HG03139 (cell line): ENCODE data around the gene ITPKB.
"Not testable (repeated sequence)": the region's sequence is repeated elsewhere in the genome, so short reads cannot be mapped to it uniquely, and the experiment has no call there.

ENCODE experiments used
- ATAC-seq: cut with Tn5 transposase; IDR thresholded peaks from one replicate; pipeline ENCODE4 v1.9.1; 2021; ENCODE audit not compliant: unreplicated experiment

The ITPKB gene

DNA sequence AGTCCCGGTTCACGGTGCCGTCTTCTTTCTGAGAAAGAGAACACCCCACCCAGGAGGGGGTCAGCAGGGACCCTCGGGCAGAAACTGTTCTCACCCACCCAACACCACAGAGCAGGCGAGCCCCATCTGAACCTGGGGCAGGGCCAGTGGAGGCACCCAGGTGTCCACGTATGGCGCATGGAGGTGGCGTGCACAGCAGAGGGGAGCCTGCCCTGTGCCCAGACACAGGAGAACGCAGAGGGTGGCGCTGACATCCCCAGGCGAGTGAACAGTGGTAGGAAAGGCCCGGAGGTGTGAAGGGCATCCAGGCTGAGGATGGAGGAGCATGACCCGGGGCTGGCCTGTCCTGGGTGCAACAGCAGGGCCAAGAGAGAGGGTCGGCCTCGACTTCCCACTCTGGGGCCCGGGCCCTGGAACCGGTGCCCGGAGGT lies 99.4 kb downstream of the ITPKB start:
- ATAC-seq = no peak

DNA sequence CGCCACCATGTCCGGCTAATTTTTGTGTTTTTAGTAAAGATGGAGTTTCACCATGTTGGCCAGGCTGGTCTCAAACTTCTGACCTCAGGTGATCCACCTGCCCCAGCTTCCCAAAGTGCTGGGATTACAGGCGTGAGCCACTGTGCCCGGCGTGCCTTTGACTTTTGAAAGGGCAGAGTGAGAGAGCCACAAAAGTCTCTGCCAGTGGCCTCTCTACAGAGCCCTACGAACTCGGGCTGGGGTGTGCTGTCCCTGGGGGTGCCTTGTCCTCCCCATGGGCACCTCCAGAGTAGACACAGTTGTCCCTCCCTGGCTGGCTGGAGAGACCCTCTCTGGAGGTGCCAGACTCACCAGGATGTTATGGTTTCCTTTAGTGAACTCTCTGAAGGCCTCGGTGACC lies 99.9 kb downstream of the ITPKB start:
- ATAC-seq = not testable (repeated sequence)

DNA sequence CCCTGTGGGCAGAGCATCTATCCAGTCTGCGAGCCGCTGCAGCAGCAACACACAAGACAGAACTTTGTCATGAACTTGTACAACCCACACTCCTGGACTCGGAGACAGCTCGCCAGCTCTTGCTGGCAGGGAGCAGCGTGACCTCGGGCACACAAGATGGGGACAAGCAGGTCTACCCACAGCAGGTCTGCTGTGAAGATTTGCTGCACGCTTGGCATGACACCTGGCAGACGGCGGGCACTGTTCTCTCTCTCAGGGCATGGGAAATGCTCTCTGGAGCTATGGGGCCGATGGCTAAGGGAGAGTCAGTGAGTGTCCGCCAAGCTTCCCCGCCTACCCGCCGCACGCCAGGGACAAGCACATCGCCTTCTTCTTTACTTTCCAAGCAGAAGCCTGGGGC lies 100.5 kb downstream of the ITPKB start:
- no peak for ATAC-seq

DNA sequence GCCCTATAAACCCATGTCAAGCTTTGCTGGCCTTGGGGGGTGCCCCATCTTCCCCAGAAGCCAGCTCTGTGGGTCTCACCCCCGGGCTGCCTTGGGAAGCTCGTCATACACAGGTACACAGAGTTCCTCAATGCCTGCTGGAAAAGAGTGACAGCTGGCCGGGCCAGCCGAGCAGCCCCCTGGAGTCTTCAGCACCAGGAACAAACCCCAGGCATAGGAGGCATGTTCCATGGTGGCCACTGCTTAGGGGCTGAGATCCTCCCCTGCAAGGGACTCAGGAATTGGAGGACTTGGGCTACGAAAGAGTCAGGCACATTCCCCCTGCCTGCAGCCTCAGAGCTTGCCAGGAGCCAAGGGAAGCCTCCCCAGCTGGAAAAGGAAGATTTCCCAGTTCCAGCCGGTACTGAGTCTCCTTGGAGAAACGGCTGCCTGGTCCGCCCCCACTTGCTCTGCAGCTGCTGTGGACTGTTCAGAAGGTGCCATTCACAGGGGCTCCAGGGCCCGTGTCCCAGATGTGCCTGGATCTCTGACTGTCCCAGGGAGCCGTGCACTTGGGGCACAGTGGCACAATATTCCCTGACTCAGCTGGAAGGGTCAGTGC lies 101.0 kb downstream of the ITPKB start:
- no peak for ATAC-seq

DNA sequence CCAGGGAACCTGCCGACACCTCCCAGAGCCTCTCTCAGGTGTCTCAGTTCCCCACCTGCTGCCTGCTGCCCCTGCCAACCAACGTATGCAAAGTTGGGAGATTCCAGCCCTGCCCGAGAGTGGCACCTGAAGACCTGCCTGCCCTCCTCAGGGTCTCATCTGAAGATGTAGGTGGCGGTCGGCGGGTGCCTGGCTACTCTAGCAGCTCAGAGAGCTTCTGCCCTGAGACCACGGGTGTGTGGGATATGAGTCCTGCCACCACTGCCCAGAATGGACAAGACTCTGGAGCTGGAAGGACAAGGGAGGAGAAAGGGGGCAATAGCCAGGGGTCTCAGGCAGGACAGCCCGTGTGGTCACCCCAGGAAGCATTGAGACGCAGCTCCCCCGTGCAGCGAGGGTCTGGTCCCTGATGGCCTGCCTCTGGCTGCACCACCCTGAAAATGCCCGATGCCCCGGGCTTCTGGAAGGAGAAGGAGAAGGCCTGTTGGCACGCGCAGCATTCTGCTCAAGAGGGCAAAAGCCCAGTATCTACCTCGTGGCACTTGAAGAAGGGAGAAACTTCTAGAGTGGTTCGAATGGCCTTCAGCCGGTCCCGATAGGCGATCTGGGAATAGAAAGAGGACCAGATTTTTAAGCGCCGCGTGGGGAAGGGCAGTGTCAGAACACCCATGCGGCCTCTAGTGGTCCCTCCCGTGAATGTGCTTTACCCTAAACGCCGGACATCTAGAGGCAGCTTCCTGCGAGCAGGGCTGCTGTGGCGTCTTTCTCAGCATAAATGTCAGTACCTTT lies 101.7 kb downstream of the ITPKB start:
- ATAC-seq = no peak

DNA sequence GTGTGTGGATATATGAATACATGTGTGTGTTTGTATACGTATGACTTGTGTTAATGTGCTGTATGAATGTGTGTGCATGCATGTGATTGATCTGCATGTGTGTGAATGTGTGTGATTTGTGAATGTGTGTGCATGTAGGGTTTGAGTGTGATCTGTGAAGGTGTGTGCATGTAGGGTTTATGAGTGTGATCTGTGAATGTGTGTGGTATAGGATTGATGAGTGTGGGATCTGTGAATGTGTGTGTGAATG lies 102.3 kb downstream of the ITPKB start:
- no peak for ATAC-seq

DNA sequence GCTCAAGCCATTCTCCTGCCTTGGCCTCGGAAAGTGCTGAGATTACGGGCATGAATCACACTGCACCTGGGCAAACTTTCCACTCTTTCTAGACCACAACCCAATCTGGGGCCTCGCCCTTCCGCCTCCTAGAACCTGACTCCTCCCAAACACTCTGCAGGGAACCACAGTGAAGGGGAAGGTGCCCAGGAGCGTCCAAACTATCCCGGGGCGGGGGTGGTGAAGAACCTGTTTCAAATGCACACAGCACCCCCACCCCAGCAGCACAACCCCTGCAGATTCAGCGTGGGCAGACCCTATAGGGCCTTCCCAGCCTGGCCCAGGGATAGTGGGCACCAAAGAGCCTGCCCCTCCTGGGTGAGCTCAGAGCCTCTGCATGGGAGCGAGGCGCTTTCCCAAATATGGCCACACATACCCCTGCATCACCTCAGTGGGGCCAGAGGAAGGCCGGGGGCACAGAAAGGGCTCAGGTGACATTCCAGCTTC lies 103.6 kb downstream of the ITPKB start:
- no peak for ATAC-seq

DNA sequence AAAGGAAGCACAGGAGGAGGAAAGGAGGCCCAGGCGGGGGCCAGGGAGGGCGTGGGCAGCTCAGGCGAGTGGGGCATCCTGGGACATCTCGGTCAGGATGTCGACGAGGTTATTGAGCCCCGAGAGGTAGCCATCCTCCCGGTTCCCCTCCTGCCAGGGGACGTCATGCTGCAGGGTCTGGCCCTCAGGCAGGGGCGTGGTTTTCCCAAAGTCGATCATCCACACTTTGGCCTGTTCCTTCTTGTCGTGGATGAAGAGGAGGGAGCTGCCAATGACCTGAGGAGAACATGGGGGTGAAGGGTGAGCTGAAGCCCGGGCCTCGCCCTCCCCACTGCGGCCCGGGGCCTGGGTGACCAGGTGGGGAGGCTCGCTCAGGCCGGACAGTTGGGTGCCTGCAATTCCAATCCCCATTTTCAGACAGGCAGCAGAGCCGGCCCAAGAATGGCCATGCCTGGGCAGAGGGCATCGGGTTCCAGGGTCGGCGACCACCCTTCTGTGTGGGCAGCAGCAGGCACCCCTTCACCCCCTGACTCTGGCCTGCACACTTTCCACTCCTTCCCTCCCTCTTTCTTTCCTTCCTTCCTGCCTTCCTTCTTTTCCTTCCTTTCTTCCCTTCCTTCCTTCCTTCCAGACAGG lies 104.4 kb downstream of the ITPKB start:
- no peak for ATAC-seq

DNA sequence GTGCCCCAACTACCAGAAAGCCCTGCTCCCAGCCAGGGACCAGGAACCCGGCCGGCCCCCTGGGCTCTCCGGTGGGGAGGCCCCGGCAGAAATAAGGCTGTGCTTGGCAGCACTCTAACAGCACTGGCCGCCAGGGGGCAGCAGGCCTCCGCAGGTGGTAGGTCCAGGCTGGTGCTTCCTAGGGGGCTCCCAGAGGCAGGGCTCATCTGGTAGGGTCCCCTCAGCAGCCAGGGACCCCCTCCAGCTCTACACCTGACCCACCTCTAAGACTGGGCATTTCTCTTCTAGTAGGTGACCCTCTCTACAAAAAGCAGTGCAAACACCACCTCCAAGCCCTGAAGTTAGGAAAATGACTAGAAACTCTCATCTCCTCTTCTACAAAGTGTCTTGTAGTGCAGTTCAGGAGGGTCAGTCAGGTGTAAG lies 104.9 kb downstream of the ITPKB start:
- ATAC-seq = no peak

DNA sequence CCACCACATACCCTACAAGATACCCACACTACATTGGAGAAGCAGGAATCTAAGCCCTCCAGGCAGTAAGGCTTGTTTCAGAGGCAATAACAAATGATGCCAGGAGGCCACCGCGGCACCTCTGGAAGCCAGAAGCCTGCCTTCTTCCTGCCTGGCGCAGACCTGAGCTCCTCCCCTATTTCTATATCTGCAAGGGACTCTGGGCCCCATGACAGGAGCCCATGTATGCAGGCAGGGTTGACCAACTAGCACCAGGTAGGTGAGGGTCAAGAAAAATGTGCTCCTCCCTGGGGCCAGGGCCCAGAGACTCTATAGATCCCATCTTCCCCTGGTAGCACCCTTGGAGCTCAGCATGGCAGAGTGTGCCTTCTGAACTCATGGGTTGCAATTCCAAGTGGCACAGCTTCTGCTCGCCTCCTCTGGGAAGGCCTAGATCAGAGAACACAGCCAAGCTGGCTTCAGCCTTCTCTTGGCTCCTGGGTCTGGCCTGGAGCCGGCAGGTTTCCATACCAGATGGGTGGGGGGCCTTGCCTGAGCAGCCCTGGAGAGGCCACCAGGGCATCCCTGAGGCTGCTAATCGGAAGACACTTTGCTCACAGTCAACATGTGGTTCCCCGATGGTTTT lies 105.4 kb downstream of the ITPKB start:
- ATAC-seq = no peak

DNA sequence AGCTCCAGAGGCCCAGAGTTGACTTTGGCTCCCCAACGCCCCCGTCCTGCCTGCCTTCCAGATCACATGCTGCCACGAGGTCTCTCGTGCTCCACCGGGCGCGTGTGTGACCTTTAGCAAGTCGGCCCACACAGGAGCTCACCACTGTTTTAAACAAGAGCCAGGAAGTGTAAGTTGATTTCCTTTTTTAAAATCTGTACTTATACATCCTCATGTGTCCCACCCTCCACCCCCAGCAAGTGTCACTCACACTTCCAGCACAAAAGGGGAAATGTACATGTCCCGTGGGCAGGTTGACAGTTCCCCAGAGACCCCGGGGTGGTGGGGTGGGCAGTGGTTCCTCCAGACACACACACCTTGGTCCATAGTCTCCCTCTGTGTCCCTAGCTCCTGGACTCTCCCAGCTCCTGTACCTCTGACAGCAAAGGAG lies 106.1 kb downstream of the ITPKB start:
- no peak for ATAC-seq

DNA sequence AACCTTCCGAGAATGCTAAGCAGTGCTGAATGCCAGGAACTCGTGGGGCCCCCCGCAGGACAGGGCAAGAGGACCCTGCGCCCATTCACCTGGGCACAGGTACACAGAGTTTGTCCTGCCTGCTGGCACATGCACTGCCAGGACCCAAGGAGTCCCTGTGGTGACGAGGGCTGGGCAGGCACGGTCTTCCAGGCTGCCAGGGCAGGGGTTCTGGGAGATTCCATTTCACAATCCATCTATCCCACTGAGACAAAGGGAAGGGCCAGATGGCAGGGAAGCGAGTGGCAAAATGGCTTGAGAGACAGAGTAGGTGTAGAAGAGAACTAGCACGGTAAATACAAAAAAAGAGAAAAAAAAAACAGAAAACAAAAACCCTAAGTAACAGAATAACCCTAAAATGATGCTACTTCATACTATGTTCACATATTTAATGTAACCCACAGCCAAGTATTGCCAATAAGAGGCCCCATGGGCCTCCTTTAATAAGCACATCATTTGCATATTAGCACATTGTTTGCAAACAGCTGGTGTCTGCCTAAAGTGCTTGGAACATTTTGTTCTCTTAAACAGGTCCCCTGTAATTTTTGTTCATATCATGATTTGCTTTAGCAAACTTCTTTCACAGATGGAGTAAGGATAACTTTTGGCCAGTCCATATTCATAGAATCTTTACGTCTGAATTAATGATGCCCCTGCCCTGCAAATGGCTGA lies 106.8 kb downstream of the ITPKB start:
- no peak for ATAC-seq

DNA sequence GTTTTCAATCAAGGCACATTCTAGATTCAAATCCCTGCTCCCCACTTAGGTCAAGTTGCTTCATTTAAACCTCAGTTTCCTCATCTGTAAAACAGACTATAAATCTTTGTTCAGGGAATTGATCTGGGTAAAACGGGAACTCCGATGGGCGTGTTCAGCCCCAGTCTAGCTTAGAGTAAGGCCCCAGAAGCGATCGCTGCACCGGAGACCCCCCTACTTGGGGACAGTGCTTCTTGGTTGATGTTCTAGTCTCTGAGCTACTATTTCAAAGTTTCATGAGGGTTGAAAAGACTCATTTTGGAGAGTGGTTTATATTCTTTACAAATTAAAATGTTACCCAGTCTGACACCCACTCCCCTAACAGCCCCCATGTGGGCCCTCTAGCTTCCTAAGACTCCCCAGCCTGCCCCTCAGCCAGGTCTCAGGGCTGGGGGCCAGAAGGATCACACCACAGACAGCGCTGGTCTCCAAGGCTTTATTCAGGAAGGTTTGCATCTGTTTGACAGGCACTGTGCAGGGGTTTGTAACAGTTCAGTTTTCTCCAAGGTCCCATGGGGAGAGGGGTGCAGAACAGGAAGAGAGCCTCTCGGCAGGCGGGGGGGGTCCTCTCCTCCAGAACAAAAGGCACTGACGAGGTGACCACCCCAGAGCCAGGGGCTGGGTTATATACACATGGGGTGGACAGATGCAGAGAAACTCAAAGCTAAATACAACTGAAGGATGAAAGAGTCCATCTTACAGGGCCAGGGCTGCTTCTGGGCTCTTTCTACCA lies 107.7 kb downstream of the ITPKB start:
- no peak for ATAC-seq

DNA sequence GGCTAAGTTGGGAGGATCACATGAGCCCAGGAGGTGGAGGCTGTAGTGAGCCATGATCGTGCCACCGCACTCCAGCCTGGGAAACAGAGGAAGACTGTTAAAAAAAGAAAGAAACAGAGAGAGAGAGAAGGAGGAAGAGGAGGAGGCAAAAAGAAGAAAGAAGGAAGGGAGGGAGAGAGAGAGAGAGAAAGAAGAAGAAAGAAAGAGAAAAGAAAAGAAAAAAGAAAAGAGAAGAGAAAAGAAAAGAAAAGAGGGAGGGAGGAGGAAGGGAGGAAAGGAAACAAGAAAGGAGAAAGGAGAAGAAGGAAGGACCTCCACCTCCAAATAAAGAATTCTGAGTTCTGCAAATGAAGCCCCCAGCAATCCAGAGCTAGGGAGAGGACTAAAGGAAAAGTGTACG lies 108.5 kb downstream of the ITPKB start:
- no peak for ATAC-seq

DNA sequence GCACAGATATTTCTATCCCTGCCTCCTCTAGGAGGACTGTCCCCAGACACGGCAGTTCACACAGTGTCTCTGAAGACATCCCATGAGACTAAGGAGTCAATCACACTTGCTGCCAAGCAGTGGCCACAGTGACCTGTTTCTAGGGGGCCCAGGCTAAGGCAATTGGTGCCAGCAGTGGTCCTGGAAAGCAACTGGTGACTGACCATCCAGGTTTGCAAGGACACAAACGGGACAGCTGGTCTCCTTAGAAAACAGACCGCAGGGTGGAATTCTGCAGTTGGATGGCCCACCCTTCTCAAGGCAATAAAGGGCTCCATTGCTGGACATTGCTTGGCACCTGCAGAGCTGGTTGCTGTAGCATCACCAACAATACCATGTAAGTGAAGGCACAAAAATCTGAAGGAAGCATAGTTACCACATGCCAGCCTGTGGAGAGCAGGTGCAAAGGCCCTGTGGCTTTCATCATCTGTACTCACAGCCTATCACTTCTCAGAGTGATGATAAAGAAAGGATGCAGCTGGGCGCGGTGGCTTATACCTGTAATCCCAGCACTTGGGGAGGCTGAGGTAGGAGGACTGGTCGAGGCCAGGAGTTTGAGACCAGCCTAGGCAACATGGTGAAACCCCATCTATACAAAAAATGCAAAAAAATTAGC lies 109.1 kb downstream of the ITPKB start:
- no peak for ATAC-seq

DNA sequence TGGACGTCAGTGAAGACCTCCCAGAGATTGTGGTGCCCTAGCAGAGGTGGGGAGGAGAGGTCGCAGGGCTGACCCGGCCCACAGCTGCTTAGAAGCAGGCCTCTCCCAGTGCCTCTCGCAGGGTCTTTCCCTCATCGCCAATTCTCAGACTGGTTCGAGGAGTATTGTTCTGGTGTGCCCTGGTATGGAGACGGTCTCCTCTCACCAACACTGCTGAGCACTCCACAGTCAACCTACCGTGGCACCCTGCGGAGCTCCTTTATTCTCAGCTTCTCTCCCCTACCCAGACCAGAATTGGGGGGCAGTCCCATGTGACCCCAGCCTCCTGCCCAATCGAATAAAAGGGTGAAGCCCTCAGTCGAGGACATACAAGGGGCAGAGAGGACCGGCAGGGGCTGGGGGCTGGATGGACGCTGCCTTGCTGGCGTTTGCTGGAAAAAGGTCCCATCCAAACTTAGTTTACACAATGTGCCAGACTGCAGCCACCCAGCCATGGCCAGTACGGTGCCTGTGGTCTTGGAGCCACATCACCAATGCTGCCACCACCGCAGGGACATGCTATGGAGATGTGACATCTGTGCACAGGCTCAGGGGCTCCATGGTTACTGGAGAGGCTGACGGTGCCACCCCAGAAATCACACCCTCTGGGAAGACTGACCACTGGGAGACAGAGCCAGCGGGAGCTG lies 109.7 kb downstream of the ITPKB start:
- ATAC-seq = no peak

DNA sequence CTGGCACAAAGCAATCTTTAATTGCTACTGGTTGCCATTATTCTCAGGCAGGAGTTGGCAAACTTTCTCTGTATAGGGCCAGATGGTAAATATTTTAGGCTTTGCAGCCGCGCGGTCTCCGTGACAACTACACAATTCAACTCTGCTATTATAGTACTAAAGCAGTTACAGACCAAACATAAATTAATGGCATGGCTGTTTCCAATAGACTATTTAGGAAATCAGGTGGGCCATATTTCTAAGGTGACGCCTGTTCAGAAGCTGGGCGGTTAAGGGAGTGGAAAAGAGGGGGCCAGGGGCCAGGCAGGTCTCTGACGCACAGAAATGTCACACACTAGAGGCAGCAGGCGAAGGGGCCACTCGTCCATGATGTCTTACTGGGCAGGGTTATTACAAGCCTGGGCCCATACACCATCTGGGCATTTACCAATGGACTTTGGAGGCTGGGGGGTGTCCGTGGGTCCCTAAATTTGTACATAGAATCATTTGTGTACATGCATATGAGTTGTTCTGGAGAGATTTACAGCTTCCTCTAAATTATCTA lies 110.4 kb downstream of the ITPKB start:
- no peak for ATAC-seq

DNA sequence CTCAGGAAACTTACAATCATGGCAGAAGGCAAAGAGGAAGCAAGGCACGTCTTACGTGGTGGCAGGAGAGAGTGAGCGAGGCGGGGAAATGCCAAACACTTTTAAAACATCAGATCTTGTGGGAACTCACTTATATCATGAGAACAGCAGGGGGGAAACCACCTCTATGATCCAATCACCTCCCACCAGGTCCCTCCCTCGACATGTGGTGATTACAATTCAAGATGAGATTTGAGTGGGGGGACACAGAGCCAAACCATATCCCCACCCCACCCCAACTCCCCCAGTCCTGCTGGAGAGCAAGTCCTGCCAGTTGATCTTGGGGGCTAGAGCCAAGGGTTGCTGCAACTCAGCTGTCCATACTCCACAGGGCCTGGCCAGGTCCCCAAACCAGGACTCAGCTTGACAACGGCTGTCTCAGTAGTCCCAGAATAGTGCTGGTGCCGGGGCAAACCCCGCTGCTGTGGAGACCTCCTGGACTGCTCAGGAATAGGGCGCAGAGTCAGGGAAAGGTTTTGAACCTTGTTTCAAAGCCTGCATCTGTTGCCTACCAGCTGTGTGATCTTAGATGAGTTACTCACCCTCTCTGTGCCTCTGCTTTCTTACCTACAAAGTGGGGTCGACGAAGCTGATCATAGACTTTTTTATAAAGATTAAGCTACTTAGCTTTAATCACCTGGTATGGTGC lies 111.0 kb downstream of the ITPKB start:
- ATAC-seq = no peak
